Measurements from ENCODE around the gene MBTD1.
"Not testable (repeated sequence)": the region's sequence is repeated elsewhere in the genome, so short reads cannot be mapped to it uniquely, and the experiment has no call there.

The MBTD1 gene

DNA sequence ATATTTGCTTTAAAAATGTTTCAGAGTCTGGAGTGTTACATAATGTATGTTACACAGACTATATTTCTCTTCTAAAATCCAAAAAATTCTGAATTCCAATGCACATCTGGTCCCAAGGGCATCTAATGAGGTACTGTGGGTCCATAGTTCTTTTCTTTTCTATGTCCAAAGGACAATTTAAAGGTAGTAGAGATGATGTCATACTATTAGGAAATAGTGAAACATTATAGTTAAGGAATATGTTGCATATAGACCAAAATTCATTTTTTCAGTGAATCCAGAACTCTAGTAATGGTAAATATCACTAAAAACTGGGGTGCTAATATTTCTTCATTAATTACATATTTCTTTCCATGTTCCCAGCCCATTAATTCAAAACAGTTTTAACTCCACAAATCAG lies 70.7 kb downstream of the MBTD1 start:
- no peak for DNase-seq (ENCODE audit: low read depth, low spot score)

DNA sequence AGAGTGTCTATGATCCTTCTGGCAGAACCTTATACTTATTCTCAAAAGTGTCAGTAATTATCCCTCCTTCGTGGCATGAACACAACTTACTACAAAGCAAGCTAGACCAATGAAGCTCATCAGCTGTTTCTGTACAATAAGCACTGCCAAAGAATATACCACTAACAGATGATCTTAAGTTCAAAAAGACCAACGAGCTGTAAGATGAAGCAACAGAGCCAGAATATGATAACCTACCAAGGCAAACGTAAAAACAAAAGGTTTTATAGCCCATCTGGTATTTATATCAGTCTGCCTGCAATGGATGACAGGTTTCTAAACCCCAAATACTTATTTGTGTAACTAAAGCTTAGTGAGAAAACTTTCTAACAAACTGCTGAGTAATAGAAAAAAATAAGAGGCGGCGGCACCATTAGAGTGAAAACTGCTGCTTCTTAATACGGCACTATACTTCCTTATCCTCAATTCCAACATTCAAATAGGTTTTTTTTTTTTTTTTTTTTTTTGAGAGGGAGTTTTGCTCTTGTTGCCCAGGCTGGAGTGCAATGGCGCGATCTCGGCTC lies 71.5 kb downstream of the MBTD1 start:
- DNase-seq (ENCODE audit: low read depth, low spot score), result no peak

DNA sequence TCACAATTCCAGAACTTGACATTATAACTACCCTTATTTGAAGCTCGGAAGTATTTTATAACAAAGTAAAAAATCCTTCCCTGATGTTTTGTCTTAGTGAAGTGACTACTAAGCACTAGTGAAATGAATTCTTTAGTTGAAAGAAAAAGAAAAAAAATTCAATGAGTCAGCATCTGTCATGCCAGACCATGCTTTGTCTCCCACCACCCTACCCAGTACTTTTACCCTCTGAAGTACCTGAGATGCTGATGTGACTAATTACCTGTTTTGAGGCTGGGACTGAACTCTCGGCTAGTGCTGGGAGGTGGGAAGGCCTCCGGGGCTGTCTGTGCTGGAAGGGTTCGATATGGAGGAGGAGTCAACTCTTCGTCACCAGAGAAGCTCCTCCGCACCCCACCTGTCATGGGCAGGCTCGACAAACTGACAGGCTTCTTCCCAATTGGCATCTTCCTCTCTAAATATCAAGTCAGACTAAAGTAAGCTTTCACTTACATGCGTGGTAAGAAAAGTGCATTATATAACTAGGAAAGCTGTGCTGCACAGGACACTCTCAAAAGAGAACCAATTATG lies 74.0 kb downstream of the MBTD1 start:
- no peak for DNase-seq (ENCODE audit: low read depth, low spot score)

DNA sequence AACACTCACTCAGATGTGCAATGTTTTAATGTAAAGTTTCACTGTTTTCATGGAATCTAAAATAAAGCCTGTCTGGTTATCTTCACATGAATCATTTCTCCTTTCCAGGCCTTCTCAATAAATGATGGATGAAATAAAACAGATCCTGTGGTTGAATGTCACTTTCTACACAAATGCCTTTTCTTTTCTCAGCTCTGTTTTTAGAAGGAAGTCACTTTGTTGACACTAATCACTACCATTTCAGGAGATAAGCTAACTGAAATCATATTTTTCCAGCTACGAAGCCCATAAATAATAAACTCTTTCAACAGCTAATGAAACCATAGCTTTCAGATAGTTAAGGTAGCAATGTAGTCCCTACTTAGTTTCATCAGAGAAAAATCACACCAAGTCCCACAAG lies 75.7 kb downstream of the MBTD1 start:
- DNase-seq (ENCODE audit: low read depth, low spot score), result no peak

DNA sequence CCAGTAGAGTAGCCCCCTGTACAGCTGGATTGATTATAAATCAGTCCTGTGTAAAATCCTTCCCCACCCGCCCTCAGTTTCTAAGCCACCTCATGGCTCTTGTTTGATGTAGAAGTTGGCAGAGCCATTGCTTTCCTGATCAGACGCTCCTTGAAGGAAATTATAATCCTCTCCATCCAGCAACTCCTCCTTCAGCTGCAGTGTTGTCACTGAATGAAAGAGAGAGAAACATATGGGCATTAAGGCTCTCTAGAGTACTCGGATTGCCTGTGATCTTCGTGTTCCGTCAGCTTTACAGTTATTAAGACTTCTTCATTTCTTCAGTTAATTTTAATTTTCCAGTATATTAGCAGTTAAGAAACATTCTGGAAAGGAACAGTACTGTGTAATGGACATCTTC lies 79.4 kb downstream of the MBTD1 start:
- DNase-seq (ENCODE audit: low read depth, low spot score), result no peak

DNA sequence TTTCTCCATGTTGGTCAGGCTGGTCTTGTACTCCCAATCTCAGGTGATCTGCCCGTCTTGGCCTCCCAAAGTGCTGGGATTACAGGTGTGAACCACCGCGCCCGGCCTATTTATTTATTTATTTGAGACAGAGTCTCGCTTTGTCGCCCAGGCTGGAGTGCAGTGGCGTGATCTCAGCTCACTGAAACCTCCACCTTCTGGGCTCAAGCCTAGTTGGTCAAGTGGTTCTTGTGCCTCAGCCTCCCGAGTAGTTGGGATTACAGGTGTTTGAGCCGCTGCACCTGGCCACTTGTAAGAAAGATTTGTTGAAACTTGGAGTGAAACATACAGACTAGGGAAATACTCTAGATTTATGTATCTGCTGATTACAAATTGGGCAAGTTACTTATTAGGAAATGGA lies 87.8 kb downstream of the MBTD1 start:
- DNase-seq (ENCODE audit: low read depth, low spot score), result not testable (repeated sequence)

DNA sequence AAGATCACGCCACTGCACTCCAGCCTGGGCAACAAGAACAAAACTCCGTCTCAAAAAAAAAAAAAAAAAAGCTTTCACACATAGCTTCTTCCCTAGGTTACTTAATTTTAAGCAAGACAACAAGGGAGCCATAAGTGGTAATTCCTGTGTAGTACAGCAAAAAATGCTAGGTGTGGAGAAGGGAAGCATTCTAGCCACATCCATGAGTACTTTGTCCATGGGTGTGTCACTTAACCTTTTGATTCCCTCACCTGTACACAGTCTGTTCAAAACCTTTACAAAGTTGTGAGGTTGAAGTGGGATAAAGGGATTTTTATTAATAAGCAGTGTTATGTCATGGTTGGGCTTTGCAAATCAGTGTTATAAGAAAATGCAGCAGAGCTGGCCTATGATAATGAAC lies 89.1 kb downstream of the MBTD1 start:
- no peak for DNase-seq (ENCODE audit: low read depth, low spot score)

DNA sequence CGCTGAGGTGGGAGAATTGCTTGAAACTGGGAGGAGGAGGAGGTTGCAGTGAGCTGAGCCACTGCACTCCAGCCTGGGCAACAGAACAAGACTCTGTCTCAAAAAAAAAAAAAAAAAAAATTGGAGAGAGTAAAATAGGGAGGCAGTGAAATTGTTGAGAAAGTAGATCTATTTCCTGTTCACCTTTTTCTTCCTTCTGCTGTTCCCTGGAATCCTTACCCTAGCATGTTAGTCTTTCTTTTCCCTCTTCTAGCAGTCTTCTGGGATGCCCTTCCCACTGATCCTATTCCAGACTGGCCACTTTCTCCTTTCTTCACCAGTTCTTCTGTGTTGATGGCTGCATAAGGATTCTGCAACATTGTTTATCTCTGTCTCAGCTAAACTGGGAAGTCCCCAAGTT lies 90.5 kb downstream of the MBTD1 start:
- no peak for DNase-seq (ENCODE audit: low read depth, low spot score)

DNA sequence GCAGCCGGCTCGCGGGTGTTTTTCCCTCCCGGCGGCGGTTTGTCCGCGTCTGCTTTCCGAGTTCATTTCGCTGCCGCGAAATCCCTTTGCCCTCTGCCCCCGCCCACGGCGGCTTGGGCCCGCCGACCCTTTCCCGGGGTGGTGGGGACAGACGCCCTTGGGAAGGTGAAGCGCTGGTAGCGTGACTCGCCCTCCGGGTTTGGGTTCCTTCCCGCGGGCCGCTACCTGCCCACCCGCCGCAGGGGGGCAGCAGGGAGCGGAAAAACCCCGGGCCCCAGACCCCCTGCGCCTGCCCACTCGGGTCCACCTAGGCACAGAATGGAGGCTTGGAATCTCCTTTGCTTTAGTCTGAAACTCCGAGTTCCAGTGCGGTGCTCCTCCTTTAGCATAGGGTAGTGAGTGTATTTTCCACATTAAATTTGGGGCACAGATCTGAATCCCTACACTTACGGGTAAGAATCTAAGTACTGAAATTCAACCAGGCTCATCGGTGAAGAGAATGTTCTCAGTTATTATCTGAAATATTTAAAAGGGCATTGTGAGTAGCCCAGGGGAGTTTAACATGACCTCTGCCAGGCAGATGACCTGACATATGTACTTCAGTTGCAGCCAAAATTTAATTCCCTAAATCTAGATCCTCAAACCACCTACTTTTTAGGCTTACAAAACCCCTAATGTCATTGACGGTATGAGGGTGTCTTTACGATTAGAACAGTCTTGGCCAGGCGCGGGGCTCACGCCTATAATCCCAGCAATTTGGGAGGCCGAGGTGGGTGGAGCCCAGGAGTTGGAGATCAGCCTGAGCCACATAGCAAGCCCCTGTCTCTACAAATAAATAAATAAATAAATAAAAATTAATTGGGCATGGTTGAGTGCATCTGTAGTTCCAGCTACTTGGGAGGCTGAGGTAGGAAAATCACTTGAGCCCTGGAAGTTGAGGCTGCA lies 92.6 kb downstream of the MBTD1 start:
- no peak for DNase-seq (ENCODE audit: low read depth, low spot score)

DNA sequence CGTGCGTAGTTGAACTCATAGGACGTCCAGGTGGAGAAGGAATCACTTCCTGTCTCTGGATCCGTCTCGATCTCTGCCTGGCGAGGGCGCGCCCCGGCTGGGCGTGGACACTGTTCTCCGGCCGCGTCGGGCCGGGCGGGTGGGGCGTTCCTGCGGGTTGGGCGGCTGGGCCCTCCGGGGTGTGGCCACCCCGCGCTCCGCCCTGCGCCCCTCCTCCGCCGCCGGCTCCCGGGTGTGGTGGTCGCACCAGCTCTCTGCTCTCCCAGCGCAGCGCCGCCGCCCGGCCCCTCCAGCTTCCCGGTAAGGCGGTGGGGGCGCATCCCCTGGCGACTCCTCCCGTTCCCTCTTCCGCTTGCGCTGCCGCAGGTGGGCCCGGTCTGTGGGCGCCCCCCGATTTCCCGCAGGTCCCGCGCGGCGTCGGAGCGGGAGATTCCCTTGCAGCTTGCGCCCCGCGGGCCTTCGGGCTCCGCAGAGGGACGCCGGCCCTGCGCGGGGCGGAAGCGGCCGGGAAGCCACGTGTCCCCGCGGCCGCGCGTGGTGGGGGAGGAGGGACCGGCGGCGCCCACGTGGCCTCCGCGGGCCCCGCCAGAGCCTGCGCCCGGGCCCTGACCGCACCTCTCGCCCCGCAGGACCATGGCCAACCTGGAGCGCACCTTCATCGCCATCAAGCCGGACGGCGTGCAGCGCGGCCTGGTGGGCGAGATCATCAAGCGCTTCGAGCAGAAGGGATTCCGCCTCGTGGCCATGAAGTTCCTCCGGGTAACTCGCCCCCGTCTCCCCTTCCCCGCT lies 93.5 kb downstream of the MBTD1 start, which contains the start of gene NME2:
Gene NME2, plus strand, starts transcription at position 214 of the 789 bp plus-strand sequence. Its CDS starts 420 bp downstream, at position 634.
- DNase-seq (ENCODE audit: low read depth, low spot score), result no peak

DNA sequence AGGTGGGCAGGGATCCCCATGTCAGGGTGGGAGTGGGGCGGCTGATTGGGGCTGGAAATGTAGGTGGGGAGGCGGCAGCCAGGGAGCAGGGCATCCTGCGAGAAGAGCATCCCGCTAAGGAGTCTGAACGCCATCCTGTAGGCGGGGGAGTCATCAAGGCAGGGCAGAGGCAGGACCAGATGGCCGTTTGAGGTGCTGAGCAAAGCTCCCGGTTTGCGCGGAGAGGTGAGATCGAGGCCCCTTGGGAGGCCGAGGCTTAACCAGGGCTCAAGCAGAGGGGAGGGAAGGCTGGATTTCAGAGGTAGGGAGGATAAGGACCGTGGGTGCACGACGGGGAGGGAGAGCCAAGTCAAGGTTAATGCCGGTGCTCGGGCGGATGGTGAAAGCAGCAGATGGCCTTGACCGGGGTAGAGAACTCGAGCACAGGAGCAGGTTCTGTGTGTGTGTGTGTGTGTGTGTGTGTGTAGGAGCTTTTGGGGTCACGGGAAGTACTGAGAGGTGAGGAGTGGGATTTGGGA lies 94.1 kb downstream of the MBTD1 start:
- DNase-seq (ENCODE audit: low read depth, low spot score), result peak; percentile 58

DNA sequence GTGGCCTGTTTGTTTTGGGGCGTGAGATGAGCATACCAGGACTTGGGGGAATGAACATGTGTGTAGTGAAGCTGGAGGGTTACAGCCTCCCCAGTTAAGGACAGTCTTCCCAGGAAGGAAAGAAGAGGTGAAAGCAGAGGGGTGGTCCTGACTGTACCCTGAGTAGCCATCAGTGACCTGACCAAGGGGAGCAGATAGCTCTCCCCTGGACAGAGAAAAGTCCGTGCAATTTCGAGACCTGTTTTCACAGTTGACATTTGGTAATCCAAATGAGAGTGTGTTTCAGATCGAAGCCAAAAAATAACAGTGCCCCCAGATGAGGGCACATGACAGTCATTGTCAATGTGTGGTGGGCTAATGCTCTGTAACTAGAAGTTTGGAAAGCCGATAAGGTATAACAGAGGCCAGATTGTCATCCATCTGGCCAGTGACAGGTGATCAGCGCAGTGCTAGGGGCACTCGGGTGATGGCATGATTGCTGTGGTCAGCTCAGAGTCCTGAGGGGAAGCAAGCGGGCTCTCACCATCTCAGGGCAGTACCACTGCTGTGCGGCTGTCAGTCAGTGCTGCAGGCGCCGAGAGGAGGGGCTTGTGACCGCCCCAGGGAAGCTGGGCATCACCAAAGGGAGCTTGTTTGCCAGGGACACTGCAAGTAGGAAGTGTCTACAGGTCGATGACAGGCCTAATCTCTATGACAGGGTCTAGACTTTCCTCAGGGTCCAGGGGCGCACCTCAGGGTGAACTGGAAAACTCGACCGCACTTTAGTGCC lies 94.8 kb downstream of the MBTD1 start:
- DNase-seq (ENCODE audit: low read depth, low spot score), result no peak

DNA sequence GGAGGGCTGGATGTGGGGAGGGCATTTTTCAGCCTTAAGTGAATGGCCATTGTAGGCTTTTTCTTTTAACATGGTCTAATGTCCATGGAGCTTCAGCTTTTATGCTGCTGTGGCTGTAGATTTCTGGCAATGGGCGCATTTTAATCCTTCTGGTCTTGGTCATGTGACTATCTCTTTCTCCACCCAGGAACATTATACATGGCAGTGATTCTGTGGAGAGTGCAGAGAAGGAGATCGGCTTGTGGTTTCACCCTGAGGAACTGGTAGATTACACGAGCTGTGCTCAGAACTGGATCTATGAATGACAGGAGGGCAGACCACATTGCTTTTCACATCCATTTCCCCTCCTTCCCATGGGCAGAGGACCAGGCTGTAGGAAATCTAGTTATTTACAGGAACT lies 98.3 kb downstream of the MBTD1 start:
- DNase-seq (ENCODE audit: low read depth, low spot score), result no peak

DNA sequence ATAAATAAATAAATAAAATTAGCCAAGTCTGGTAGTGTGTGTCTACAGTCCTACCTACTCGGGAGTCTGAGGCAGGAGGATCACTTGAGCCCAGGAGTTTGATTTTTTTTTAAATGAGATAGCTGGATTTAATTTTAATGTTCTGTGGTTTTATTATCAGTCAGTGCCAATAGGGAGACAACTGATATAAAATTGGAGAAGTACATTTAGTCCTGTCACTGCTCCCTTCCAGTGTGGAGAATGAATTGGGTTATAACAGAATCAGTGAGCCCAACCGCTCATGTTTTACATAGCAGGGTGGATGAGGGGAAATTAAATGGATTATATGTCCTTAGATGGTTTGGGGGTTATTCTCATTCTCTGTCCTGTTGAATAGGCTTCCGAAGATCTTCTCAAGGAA lies 100.2 kb downstream of the MBTD1 start:
- DNase-seq (ENCODE audit: low read depth, low spot score), result no peak

DNA sequence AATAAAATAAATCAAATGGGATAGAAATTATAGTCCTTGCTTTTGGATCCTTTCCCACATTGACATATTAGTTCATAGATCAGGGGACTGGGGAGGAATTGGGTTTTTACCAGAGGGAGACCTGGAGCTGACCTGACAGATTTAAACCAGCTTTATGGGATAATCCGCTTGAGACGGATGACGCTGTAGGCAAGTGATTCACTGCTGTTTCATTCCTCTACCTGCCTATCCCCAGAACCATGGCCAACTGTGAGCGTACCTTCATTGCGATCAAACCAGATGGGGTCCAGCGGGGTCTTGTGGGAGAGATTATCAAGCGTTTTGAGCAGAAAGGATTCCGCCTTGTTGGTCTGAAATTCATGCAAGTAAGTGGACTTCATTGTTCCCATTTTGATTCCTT lies 104.4 kb downstream of the MBTD1 start:
- no peak for DNase-seq (ENCODE audit: low read depth, low spot score)

DNA sequence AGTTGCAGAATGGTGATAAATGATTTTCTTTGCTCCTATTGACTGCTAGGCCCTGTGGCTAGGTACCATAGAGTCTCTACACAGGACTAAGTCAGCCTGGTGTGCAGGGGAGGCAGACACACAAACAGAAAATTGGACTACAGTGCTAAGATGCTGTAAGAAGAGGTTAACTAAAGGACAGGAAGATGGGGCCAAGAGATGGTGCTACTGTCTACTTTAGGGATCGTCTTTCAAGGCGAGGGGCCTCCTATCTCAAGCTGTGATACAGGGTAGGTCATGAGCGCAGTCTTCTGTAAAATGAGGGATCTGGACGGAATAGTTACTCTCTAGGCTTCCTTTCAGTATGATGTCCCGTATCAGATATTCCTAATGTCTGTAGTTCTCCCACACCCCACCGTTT lies 105.7 kb downstream of the MBTD1 start:
- no peak for DNase-seq (ENCODE audit: low read depth, low spot score)

DNA sequence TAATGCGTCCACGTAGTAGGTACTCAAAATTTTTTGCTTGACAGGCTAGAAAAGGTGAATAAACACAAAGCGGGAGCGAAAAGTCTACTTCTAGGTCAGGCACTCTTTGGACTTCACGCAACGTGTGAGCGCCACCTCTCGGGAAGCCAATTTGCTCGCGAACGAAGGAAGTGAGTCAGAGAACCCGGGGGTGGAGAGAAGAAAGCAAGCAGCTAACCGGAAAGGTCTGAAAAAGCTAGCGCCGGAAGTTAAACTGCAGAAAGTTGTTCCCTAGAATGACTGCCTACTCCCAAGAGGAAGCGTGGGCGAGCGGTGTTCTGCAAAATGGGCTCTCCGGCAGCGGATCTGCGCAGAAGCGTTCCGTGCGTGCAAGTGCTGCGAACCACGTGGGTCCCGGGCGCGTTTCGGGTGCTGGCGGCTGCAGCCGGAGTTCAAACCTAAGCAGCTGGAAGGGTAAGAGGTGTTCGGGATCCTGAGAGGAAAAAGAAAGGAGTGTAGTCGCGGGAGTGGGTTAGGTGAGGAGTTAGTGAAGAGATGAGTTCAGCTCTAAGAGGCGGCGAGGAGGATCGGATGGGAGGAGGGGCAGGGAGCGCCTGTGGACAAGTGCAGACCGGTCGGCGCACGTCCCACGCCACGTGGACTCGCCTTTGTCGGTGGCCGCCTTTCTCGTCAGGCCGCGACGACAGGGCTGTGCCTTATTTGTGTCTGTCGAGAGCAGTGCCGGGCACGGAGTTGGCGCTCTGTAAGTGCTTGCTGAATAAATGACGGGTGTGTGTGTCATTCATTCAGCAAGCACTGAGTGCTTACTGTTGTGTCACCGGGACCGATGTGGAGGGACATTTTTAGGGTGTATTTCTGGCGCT lies 106.4 kb downstream of the MBTD1 start, which contains the start of gene NME1:
Gene NME1, plus strand, starts transcription at position 350 of the 863 bp plus-strand sequence. CDS start 2,096 bp downstream, outside the sequence.
- peak; percentile 95 for DNase-seq (ENCODE audit: low read depth, low spot score)

DNA sequence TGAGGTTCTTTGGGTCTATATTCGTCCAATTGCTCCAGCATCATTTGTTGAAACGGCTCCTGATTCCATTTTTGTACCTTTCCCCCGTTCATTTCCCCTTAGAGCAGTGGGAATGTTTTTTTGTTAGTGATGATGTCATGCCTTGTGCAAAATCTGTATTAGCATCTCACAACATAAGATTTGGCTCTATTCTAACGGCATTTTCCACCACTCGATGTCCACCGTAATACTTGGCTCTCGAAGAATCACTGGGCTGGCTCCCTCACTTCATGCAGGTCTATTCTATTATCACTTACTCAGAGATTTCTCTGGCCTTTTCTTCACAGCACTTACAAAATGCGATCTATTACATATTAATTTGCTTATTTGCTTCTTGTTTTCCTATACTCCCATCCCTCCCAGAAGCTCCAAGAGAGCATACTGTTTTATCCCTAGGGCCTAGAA lies 107.1 kb downstream of the MBTD1 start:
- DNase-seq (ENCODE audit: low read depth, low spot score), result no peak

DNA sequence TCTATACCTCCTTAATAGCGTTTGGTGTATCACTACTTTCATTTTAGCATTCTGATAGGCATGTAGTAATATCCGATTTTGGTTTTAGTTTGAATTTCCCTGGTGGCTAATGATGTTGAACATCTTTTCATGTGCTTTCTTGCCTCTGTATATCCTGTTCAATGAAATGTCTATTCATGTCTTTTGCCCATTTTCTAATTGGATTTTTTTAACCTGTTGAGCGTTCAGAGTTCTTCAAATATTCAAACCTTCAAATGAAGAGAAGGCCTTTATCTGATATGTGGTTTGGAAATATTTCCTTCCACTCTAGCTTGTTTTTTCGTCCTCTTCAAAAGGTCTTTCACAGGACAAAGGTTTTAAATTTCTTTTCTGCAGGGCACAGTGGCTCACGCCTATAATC lies 108.9 kb downstream of the MBTD1 start:
- DNase-seq (ENCODE audit: low read depth, low spot score), result no peak

DNA sequence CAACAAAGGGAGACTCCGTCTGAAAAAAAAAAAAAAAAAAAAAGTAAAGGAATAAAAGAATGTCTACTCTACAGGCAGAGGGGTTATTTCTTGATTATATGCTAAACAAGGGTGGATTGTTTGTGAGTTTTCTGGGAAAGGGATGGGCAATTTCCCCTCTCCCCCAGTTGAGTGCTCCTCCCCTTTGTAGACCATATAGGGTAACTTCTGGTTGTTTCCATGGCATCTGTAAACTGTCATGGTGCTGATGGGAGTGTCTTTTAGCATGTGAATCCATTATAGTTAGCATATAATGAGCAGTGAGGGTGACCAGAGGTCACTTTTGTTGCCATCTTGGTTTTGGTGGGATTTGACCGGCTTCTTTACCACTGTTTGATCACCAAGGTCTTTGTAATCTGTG lies 110.7 kb downstream of the MBTD1 start:
- no peak for DNase-seq (ENCODE audit: low read depth, low spot score)
